ENCODE data around the gene NEU2. TPM values are rescaled to one million over a fixed set of nuclear protein-coding genes. Genes with fewer than 3 reads are reported as not detected.

NEU2 gene
- total RNA-seq, 1 experiment from 2014 or later: not detected

DNA sequence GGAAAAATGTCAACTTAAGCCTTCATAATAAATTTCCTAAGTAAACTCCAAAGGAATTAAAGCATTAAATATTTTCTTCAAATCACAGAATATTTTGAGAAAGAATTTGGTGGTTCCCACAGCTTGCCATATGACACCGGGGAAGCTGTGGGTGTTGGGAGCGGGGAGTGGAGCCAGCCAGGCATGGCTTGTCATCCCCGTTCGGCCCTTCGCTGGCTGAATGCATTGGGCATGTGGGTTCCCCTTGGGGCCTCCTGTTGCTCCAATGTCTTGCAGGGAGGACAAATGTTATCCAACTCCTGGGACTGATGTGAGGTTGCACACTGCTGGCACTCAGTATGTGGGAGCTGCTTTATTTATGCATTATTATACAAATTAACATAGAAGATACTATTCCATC, 38.0 kb upstream of the NEU2 start:
- no CpG with 5 or more reads among the region's 5 CpGs for WGBS (ENCODE audit: extremely low coverage, insufficient read length, low lambda C conversion rate)
- H3K79me2 ChIP-seq (ENCODE audit: insufficient read depth, low read length): no peaks in the 10 kb centered on the region
- Mint-ChIP-seq H3K4me3 (no peak overlapping the region), H3K27ac (no peak overlapping the region), H3K9me3 (no peaks in the 10 kb centered on the region; a peak in 1 of 5 replicates), H3K4me1 (0 out of 4 replicates have a peak, but pooled peaks cover 0 to 4% of the 10 kb centered on the region in 2 experiments), H3K27me3 (ENCODE audit: low read depth) (no peaks in the 10 kb centered on the region), H3K36me3 (ENCODE audit: insufficient read depth in 1 of 3, low read depth in 3 of 3) (no peaks in the 10 kb centered on the region)
- no peak overlapping the region for H2AK5ac ChIP-seq (ENCODE audit: insufficient read length, low read length)
- no peak overlapping the region for H3K27ac ChIP-seq (ENCODE audit: insufficient read length, low read depth, low read length)
- no peak overlapping the region for H2BK12ac ChIP-seq (ENCODE audit: insufficient read length, low read depth, low read length)
- H3K14ac ChIP-seq (ENCODE audit: insufficient read depth, low read length): no peak overlapping the region
- H3K9ac ChIP-seq (ENCODE audit: extremely low read depth, insufficient read length, low read length): no peak overlapping the region
- no peak overlapping the region for H3K56ac ChIP-seq (ENCODE audit: insufficient read length, low read depth, low read length)
- H2AFZ ChIP-seq (ENCODE audit: low read length): no peak overlapping the region
- no peak overlapping the region for H4K91ac ChIP-seq (ENCODE audit: insufficient read length, low read depth, low read length)
- H3K27me3 ChIP-seq (ENCODE audit: insufficient read depth, low read length): no peaks in the 10 kb centered on the region
- no peaks in the 10 kb centered on the region for H3K9me3 ChIP-seq (ENCODE audit: control insufficient read depth, low read depth, low read length)
- H3K4ac ChIP-seq (ENCODE audit: low read depth, low read length): no peak overlapping the region
- H3K4me2 ChIP-seq (ENCODE audit: insufficient read depth, insufficient read length, low read length): no peak overlapping the region
- H4K5ac ChIP-seq (ENCODE audit: insufficient read length, low read depth, low read length): no peak overlapping the region
- no peak overlapping the region for H3K23ac ChIP-seq (ENCODE audit: insufficient read length, low read depth, low read length)
- no peak overlapping the region for H2BK120ac ChIP-seq (ENCODE audit: low read depth, low read length, poor library complexity, severe bottlenecking)
- H3K79me1 ChIP-seq (ENCODE audit: insufficient read depth, low read depth, low read length, poor library complexity, severe bottlenecking): no peaks in the 10 kb centered on the region
- H4K8ac ChIP-seq (replicated peaks; ENCODE audit: insufficient read length, low read depth, low read length): no peak overlapping the region
- no peaks in the 10 kb centered on the region for H3K23me2 ChIP-seq (ENCODE audit: insufficient read length, low read depth, low read length, poor library complexity, severe bottlenecking)
- H2BK20ac ChIP-seq (ENCODE audit: low read depth, low read length, poor library complexity, severe bottlenecking): no peak overlapping the region
- H4K20me1 ChIP-seq (ENCODE audit: control insufficient read depth, insufficient read depth, insufficient read length): no peaks in the 10 kb centered on the region
- H2BK5ac ChIP-seq (ENCODE audit: insufficient read length, low read length): no peak overlapping the region
- no peak overlapping the region for H2BK15ac ChIP-seq (ENCODE audit: low read depth, low read length)
- no peak overlapping the region for H3T11ph ChIP-seq (ENCODE audit: low read length)
- no peak for TF ChIP-seq CTCF (conservative IDR thresholded peaks at IDR 0.05)
- peak; percentile 19 for DNase-seq
- H3K18ac ChIP-seq (ENCODE audit: insufficient read length, low read depth, low read length): no peak overlapping the region
- H3K4me1 ChIP-seq (ENCODE audit: insufficient read depth, low read length): no peaks in the 10 kb centered on the region

Data from H9 (cell line).